ENCODE results near the gene SIX3.

GRCh38 chr2:44926957-44927356 lies 14.5 kb upstream of the SIX3 start:
- TF ChIP-seq CTCF (conservative IDR thresholded peaks at IDR 0.05; ENCODE audit: low read depth, low read length), result no peak
- TF ChIP-seq POLR2A (IDR thresholded peaks at IDR 0.05; ENCODE audit: low read depth, low read length), result no peak
- TF ChIP-seq MXI1 (IDR thresholded peaks at IDR 0.05; ENCODE audit: borderline replicate concordance, low read depth, low read length), result no peak
